Stimulated activated CD8-positive, alpha-beta memory T cell treated with anti-CD3 and anti-CD28 coated beads, Interleukin-7, amount 100 ng/mL, for 48 hours (primary cell): ENCODE measurements around the gene TRIM44.
"Not testable (repeated sequence)": the region's sequence is repeated elsewhere in the genome, so short reads cannot be mapped to it uniquely, and the experiment has no call there.

Source experiments
- DNase-seq, 2 donors: peaks; one replicate each; pipeline ENCODE4 v3.0.0-alpha.2; 2020; ENCODE audit warnings: low read depth in 1 of 2; ENCODE audit errors: extremely low read depth in 1 of 2

The TRIM44 gene

GRCh38 chr11:35632301-35632700 is 30.3 kb upstream of the TRIM44 start:
- DNase-seq: no peak

- DNase-seq: no peak
Measured at GRCh38 chr11:35633827-35634423, 28.6 kb upstream of the TRIM44 start.

GRCh38 chr11:35635933-35636332 is 26.6 kb upstream of the TRIM44 start:
- DNase-seq: no peak

- DNase-seq: no peak
Measured at GRCh38 chr11:35639591-35640179, 22.9 kb upstream of the TRIM44 start.

GRCh38 chr11:35641171-35641897 is 21.2 kb upstream of the TRIM44 start:
- DNase-seq: no peak

- DNase-seq: no peak
Measured at GRCh38 chr11:35641964-35642363, 20.6 kb upstream of the TRIM44 start.

- no peak for DNase-seq
Measured at GRCh38 chr11:35647421-35648093, 15.0 kb upstream of the TRIM44 start.

- DNase-seq: no peak
Measured at GRCh38 chr11:35650006-35650405, 12.6 kb upstream of the TRIM44 start.

GRCh38 chr11:35650467-35650866 is 12.1 kb upstream of the TRIM44 start:
- no peak for DNase-seq

GRCh38 chr11:35651263-35651662 is 11.3 kb upstream of the TRIM44 start:
- DNase-seq: no peak

GRCh38 chr11:35652786-35653185 is 9.8 kb upstream of the TRIM44 start:
- not testable (repeated sequence) for DNase-seq

- DNase-seq: no peak
Measured at GRCh38 chr11:35654711-35655110, 7.9 kb upstream of the TRIM44 start.

GRCh38 chr11:35655254-35655653 is 7.3 kb upstream of the TRIM44 start:
- no peak for DNase-seq

- DNase-seq: no peak
Measured at GRCh38 chr11:35655856-35656255, 6.7 kb upstream of the TRIM44 start.

- no peak for DNase-seq
Measured at GRCh38 chr11:35658020-35658948, 4.3 kb upstream of the TRIM44 start.

GRCh38 chr11:35661534-35661933 is 1.0 kb upstream of the TRIM44 start:
- DNase-seq: no peak

- no peak for DNase-seq
Measured at GRCh38 chr11:35662061-35662648, 420 bp upstream of the TRIM44 start.

GRCh38 chr11:35663408-35663702 is 780 bp downstream of the TRIM44 start:
- no peak for DNase-seq

- no peak for DNase-seq
Measured at GRCh38 chr11:35664977-35665441, 2.4 kb downstream of the TRIM44 start.

GRCh38 chr11:35667257-35667656 is 4.7 kb downstream of the TRIM44 start:
- DNase-seq: no peak
